M059J (cell line): ENCODE results near the gene DLG5. TPM values are rescaled to one million over a fixed set of nuclear protein-coding genes. Genes with fewer than 3 reads are reported as not detected.

Experiments
- DNase-seq: peaks from one replicate; pipeline ENCODE4 v3.0.0-alpha.2; 2012; ENCODE audit warnings: low read depth
- total RNA-seq: library from RNA; depleted of rRNA; stranded (reverse); fragments of >200 nt; shearing (Covaris generic); gene quantifications from 2 replicates; pipeline ENCODE4 v1.2.3, GENCODE V29; 2014

DLG5 gene
- total RNA-seq, 1 experiment from 2014 or later = 19.5 TPM

- peak; percentile 92 for DNase-seq
Measured at GRCh38 chr10:77911535-77912123, 14.9 kb downstream of the DLG5 start.

DNA sequence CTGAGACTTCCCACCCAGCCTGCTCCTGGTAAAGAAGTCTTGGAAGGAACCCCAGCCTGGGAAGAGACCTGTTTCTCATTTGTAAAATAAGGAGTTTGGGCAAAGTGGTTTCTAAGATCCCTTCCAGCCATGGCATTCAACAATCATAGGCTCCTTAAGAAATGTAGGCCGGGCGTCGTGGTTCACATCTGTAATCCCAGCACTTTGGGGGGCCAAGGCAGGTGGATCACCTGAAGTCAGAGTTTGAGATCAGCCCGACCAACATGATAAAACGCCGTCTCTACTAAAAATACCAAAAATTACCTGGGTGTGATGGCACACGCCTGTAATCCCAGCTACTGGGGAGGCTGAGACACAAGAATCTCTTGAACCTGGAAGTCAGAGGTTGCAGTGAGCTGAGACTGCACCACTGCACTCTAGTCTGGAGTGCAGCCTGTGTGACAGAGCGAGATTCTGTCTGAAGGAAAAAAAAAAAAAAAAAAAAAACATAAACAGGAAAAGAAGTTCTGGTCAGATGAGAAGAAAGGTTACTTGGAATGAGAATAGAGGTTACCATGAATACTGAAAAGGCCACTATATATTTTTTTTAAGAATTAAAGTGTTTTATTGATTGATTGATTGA lies 15.9 kb downstream of the DLG5 start:
- DNase-seq = no peak

DNA sequence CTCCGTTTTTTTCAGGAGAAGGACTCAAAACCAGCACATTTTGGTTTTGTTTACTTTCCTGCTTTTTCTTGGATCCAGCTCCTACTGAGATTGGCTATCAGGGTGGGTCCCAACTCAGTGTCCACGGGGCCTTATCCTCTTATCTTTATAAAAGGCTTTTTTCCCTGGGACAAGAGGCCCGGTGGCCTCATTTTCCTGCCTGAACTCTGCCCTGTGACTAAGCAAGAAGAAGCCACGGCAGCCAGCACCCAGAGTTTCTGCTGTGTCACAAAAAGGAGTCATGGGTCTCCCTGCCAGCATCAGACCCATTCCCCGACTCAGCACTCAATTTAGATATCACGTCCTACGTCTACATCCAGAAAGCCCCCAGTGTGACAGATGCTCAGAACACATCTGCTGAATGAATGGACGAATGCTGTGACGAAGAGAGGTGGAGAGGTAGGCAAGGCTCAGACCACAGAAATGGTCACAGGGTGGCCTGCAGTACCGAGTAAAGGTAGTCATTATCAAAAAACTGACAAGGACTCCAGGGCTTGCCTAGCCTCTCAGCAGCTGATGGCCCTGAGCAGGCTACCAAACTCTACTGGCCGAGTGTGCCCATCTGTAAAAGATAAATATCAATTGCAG lies 16.7 kb downstream of the DLG5 start:
- DNase-seq = peak; percentile 76

GRCh38 chr10:77909021-77909748 lies 17.4 kb downstream of the DLG5 start:
- no peak for DNase-seq

DNA sequence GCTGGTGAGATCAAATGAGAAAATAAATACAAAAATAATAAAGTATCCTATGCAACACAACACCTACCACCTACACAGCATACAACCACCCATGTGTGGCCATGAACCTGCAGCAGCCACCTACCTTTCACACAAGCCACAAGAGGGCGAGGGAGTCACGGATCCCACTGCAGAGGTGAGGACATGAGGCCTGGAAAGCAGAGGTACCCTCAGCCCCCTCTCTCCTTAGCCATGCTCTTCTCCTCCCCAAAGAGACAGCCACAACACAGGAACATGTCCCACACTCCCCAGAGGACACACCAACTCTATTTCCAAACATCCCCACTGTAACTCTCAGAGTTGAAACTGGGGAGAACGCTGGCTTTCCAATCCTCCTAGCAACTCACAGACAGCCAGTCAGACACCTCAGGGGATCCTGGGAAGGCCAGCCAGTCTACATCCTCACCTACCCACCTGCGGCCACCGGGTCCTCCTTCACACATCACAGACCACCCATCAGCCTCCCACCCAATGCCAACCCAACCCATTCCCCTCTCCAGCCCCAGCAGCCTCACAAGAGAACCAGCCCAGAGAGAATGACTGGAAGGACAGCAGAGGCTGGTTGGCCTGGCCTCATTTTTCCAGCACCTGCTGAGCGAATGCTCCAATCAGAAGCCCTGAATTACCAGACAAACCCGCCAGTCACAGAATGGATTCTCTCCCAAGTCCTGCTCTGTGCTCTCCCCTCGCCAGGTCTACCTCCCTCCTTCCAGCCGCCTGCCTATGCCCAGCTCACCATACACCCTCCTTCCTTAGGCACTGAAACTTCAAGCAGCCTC lies 18.4 kb downstream of the DLG5 start:
- no peak for DNase-seq

GRCh38 chr10:77907462-77907861 lies 19.1 kb downstream of the DLG5 start:
- no peak for DNase-seq

- no peak for DNase-seq
Measured at GRCh38 chr10:77906951-77907421, 19.6 kb downstream of the DLG5 start.

DNA sequence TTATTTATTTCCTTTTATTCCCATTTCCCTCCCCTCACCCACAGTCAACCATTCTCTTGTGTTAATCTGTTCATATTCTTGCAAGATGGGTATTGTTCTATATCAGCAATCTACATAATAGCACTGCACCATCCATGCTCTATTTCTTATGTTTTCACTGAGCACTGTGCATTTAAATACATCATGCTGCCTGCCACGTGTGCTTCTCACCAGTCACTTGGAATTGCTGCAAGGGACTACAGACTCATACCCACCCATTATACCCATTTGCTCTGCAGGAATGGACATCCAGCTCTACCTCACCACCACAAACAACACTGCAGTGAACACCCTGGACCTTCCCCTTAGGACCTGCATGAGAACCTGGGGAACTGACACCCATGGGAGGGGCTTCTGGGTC lies 20.8 kb downstream of the DLG5 start:
- no peak for DNase-seq

DNA sequence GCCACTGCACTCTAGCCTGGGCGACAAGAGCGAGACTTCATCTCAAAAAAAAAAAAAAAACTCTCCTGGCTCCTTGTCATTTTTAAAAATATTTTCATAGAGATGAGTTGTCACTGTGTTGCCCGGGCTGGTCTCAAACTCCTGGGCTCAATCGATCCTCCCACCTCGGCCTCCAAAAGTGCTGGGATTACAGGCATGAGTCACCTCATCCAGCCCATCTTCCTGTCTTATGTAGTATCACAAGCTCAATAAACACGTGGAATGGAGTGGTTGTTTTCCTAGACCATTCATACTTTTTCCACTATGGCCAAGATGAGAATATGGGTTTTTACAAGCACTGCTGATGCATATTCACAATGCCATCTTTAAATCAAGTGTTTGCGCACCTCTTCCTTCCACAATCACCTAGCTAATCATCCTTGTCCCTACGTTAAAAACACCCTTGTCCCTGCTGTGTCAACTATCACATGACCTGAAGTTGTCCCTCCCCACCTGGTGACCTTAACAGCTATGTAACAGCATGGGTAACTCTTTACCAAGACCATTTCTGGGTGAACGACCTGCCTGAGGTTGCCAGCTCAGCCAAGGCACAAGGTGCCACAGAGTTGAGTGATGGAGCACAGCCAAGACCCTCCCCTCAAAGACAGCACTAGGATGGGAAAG lies 21.3 kb downstream of the DLG5 start:
- no peak for DNase-seq

GRCh38 chr10:77904100-77904840 lies 22.3 kb downstream of the DLG5 start:
- DNase-seq = no peak

DNA sequence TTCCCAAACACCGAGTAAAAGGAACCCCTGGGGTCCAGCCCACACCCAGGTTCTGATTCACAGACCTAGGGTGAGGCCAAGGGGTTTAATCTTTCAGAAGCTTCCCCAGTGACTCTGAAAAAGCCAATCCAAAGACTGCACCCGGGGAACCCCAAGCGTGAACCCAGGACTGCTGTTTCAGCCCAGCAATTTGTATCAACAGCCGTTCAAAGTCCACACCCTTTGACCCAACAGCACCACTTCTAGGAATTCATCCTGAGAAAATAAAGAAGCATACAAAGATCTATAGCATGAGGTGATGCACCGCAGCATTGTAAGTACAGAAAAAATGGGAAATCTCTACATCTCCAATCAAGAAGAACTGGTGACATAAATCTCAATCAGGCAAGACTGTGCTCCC lies 24.4 kb downstream of the DLG5 start:
- DNase-seq = no peak

DNA sequence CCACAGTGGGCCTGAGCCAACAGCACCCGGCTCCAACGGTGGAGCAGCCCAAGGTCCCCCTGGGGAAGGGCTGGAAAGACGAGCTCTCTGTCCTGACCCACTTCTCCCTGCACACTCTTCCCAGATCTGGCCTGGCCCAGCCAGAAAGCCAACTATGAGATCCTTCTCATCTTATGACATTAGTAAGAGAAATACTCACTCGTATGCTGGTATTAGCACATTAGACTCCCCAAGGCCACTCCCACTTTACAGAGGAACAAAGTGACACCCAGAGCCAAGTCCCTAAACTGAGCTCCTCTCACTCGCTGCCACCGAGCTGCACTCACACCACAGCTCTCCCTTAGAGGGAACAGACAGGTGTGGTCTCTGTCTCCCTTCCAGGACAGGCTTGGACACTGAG lies 24.8 kb downstream of the DLG5 start:
- no peak for DNase-seq

GRCh38 chr10:77899690-77900089 lies 26.9 kb downstream of the DLG5 start:
- no peak for DNase-seq

DNA sequence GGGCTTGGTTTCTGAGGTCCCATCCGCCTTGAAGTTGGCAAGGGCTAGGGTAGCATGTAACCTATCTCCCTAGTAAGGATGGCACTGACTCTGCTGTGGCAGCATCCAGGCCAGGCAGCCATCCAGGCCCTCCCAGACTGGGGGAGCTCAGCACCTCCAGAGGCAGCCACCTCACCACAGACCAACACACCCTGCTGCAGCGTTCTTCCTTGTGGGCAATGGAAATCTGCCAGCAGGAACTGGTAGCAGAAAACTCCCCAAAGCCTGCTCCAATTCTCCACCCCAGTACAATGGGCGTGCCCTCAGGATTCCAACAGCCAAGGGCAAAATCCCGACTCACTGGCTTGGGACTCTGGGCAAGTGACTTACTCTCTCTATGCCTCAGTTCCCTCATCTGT lies 27.5 kb downstream of the DLG5 start:
- DNase-seq = peak; percentile 96

- DNase-seq = peak; percentile 31
Measured at GRCh38 chr10:77898323-77899079, 28.1 kb downstream of the DLG5 start.

- no peak for DNase-seq
Measured at GRCh38 chr10:77896058-77896457, 30.5 kb downstream of the DLG5 start.

DNA sequence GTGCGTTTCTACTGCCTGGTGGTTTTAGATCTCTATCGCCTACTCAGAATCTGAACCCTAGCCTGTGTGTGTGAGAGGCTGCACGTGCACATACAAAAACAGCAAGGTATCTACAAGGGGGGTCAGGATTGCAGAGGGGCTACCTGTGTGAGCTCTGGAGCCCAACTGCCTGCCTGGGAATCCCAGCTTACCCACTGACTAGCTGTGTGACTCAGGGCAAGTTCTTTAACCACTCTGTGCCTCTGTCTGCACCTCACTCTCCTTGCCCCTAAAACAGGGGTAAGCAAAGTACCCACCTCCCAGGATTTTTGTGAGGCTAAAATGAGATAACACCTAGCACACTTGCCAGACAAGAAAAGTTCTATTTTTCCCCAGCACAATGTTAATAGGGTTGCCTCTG lies 32.5 kb downstream of the DLG5 start:
- DNase-seq = no peak

GRCh38 chr10:77893386-77893785 lies 33.2 kb downstream of the DLG5 start:
- no peak for DNase-seq

DNA sequence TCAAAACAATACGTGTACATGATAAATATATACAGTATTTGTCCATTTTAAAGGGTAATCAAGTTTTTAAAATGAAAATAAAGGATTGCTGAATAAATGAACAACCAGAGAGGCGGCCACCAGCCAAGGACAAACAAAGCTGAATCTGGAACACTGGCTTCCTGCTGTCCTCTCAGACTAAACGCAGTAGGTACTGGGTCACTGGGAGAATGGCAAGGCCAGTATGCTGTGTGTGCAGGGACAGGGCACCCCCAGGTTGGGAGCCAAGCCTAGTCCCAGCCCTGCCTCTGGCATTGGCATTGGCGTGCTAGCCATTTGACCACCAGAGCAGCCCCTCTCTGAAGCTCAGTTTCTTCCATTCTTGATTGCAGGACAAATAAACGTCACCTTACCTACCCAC lies 33.8 kb downstream of the DLG5 start:
- DNase-seq = no peak
